LNCaP clone FGC (cell line): ENCODE measurements around the gene MBOAT2.
"Not testable (repeated sequence)": the region's sequence is repeated elsewhere in the genome, so short reads cannot be mapped to it uniquely, and the experiment has no call there.

ENCODE experiments used
- DNase-seq: peaks from one replicate; pipeline ENCODE4 v3.0.0-alpha.2; 2011; ENCODE audit warnings: low read depth
- H3K4me3 ChIP-seq: 2 replicates; pipeline ENCODE4 v1.5.1; 2011; ENCODE audit warnings: mild to moderate bottlenecking, low read depth, low read length, control low read depth
- TF ChIP-seq, protein P1 (sequence below): IDR thresholded peaks from 2 replicates; pipeline ENCODE4 v1.5.1; 2012; ENCODE audit warnings: mild to moderate bottlenecking; ENCODE audit not compliant: control insufficient read depth, insufficient read depth; ENCODE audit errors: extremely low read depth

The MBOAT2 gene

DNA sequence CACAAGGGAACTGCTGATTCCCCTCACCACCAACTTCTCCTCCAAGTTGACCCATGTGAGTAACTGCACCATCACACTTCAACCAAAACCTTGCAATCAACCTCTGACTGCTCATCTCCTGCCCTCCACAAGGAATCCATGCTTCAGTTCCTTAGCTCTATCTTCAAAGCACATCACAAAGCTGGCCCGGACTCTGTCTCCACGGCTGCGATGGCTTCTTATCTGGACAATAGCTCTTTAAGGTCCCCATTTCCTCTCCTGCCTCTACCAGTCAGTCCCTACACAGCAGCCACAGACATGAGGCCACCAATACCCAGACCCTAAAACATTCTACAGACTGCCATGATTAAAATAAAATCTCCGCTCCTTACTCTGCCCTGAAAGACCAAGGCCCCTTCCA lies 25.7 kb downstream of the MBOAT2 start:
- H3K4me3 ChIP-seq = no peak overlapping the region
- no peak for DNase-seq
- TF ChIP-seq, protein P1, sequence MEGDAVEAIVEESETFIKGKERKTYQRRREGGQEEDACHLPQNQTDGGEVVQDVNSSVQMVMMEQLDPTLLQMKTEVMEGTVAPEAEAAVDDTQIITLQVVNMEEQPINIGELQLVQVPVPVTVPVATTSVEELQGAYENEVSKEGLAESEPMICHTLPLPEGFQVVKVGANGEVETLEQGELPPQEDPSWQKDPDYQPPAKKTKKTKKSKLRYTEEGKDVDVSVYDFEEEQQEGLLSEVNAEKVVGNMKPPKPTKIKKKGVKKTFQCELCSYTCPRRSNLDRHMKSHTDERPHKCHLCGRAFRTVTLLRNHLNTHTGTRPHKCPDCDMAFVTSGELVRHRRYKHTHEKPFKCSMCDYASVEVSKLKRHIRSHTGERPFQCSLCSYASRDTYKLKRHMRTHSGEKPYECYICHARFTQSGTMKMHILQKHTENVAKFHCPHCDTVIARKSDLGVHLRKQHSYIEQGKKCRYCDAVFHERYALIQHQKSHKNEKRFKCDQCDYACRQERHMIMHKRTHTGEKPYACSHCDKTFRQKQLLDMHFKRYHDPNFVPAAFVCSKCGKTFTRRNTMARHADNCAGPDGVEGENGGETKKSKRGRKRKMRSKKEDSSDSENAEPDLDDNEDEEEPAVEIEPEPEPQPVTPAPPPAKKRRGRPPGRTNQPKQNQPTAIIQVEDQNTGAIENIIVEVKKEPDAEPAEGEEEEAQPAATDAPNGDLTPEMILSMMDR = no peak

- no peak overlapping the region for H3K4me3 ChIP-seq
- no peak for DNase-seq
- TF ChIP-seq, protein P1 = no peak
These were observed 26.8 kb downstream of the MBOAT2 start for GRCh38 chr2:8976442-8977259.

- DNase-seq = no peak
- TF ChIP-seq, protein P1 = no peak
- H3K4me3 ChIP-seq = no peak overlapping the region
These were observed 29.5 kb downstream of the MBOAT2 start for GRCh38 chr2:8974016-8974415.

GRCh38 chr2:8973017-8973416 lies 30.5 kb downstream of the MBOAT2 start:
- H3K4me3 ChIP-seq, DNase-seq: not testable (repeated sequence)

- not testable (repeated sequence) for H3K4me3 ChIP-seq, DNase-seq
These were observed 30.9 kb downstream of the MBOAT2 start for GRCh38 chr2:8972535-8972934.

DNA sequence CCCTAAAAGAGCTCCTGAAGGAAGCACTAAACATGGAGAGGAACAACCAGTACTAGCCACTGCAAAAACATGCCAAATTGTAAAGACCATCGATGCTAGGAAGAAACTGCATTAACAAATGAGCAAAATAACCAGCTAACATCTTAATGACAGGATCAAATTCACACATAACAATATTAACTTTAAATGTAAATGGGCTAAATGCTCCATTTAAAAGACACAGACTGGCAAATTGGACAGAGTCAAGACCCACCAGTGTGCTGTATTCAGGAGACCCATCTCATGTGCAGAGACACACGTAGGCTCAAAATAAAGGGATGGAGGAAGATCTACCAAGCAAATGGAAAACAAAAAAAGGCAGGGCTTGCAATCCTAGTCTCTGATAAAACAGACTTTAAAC lies 34.1 kb downstream of the MBOAT2 start:
- not testable (repeated sequence) for H3K4me3 ChIP-seq, DNase-seq

GRCh38 chr2:8966123-8966908 lies 37.2 kb downstream of the MBOAT2 start:
- no peak for DNase-seq
- no peak overlapping the region for H3K4me3 ChIP-seq
- TF ChIP-seq, protein P1 = no peak

DNA sequence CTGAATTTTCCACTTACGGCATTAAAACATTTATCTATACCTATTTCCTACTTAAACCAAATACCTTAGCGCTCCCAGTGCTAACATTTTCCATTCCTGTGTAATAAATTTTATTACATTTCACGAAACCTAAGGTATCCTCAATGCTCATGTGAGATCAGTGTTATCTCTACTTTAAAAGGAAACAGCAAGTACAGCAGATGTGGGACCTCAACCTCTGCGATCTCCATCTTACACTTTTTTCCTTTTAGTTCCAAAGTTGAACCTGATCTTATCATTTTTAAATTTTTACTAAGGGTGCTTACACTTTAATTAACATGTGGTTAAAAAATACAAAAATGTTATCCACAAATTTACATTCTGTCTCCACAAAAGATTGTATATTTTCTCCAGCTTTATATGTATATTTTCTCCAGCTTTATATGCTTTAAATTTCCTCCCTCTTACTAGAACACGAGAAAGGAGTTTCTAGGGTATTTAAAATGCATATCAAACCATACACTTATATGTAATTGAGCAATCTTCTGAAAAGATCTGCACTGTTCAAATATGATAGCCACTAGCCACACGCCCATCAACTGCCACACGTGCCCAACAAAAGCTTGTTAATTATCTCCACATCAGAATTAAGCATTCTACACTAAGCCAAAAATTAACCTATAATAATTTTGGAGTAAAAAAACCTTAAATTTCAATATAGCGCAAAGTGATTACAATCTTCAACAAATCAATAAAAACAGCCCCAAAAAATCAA lies 38.1 kb downstream of the MBOAT2 start:
- H3K4me3 ChIP-seq = no peak overlapping the region
- TF ChIP-seq, protein P1 = no peak
- no peak for DNase-seq
